Activated naive CD4-positive, alpha-beta T cell treated with anti-CD3 and anti-CD28 coated beads, Interleukin-2, amount 10 ng/mL, durations not matched to agents 7 days and 5 days (primary cell): Measurements from ENCODE around the gene DNM1L.
"Not testable (repeated sequence)": the region's sequence is repeated elsewhere in the genome, so short reads cannot be mapped to it uniquely, and the experiment has no call there.

Source experiments
- CTCF ChIA-PET: fragments of 350-600 bp; sonication (Branson Sonifier 250); formaldehyde crosslinking; loops from one replicate; lab custom pipeline; 2021; ENCODE audit warnings: antibody characterized with exemption; lab: Charles Lee
- DNase-seq: peaks from one replicate; pipeline ENCODE4 v3.0.0-alpha.2; 2020
- H3K27ac Mint-ChIP-seq: one replicate; pipeline ENCODE4 v1.8.0; 2021; ENCODE audit warnings: mild to moderate bottlenecking, moderate library complexity, mixed read lengths
- H3K27me3 Mint-ChIP-seq: one replicate; pipeline ENCODE4 v1.8.0; 2021; ENCODE audit warnings: mild to moderate bottlenecking, mixed read lengths
- H3K36me3 Mint-ChIP-seq: one replicate; pipeline ENCODE4 v1.8.0; 2021; ENCODE audit warnings: mixed read lengths
- H3K4me1 Mint-ChIP-seq: one replicate; pipeline ENCODE4 v1.8.0; 2021; ENCODE audit warnings: mixed read lengths
- H3K4me3 Mint-ChIP-seq: one replicate; pipeline ENCODE4 v1.8.0; 2021; ENCODE audit warnings: mild to moderate bottlenecking, moderate library complexity, mixed read lengths
- H3K9me3 Mint-ChIP-seq: one replicate; pipeline ENCODE4 v1.8.0; 2021; ENCODE audit warnings: mixed read lengths

Gene DNM1L

GRCh38 chr12:32679920-32680237, 778 bp downstream of the DNM1L start:
- Mint-ChIP-seq H3K4me3 (peak overlapping the region; percentile 92), H3K27ac (peak overlapping the region; percentile 90), H3K4me1 (peaks cover 29% of the 10 kb centered on the region), H3K9me3 (no peaks in the 10 kb centered on the region), H3K36me3 (peaks cover 10% of the 10 kb centered on the region), H3K27me3 (no peaks in the 10 kb centered on the region)
- CTCF ChIA-PET: no interaction called here
- DNase-seq: no peak

GRCh38 chr12:32680787-32681186, 1.7 kb downstream of the DNM1L start:
- H3K4me3 Mint-ChIP-seq: peak overlapping the region; percentile 92
- CTCF ChIA-PET: interaction anchor here (0.6 kb wide), 1 partner anchor 9 kb away, joined by 3 read pairs; no protein-coding TSS in a partner anchor
- no peak for DNase-seq
- H3K27me3 Mint-ChIP-seq: no peaks in the 10 kb centered on the region
- peaks cover 17% of the 10 kb centered on the region for H3K36me3 Mint-ChIP-seq
- H3K9me3 Mint-ChIP-seq: no peaks in the 10 kb centered on the region
- no peak overlapping the region for H3K27ac Mint-ChIP-seq
- peaks cover 29% of the 10 kb centered on the region for H3K4me1 Mint-ChIP-seq

GRCh38 chr12:32681272-32681671, 2.2 kb downstream of the DNM1L start:
- Mint-ChIP-seq H3K36me3 (peaks cover 18% of the 10 kb centered on the region), H3K27ac (no peak overlapping the region), H3K9me3 (no peaks in the 10 kb centered on the region), H3K4me3 (no peak overlapping the region), H3K4me1 (peaks cover 29% of the 10 kb centered on the region), H3K27me3 (no peaks in the 10 kb centered on the region)
- no peak for DNase-seq
- CTCF ChIA-PET: interaction anchor here (0.6 to 0.8 kb wide), 2 partner anchors 9 to 22 kb away, joined by 3 read pairs; no protein-coding TSS in a partner anchor

- CTCF ChIA-PET: no interaction called here
- peaks cover 29% of the 10 kb centered on the region for H3K36me3 Mint-ChIP-seq
- H3K4me1 Mint-ChIP-seq: peaks cover 14% of the 10 kb centered on the region
- no peak for DNase-seq
- no peaks in the 10 kb centered on the region for H3K27me3 Mint-ChIP-seq
- H3K4me3 Mint-ChIP-seq: no peak overlapping the region
- H3K9me3 Mint-ChIP-seq: no peaks in the 10 kb centered on the region
- no peak overlapping the region for H3K27ac Mint-ChIP-seq
Observed at GRCh38 chr12:32686340-32686739, 7.2 kb downstream of the DNM1L start.

GRCh38 chr12:32688786-32689185, 9.7 kb downstream of the DNM1L start:
- Mint-ChIP-seq H3K27ac (no peak overlapping the region), H3K9me3 (no peaks in the 10 kb centered on the region), H3K27me3 (no peaks in the 10 kb centered on the region), H3K4me1 (peaks cover 8% of the 10 kb centered on the region), H3K4me3 (no peak overlapping the region), H3K36me3 (peaks cover 27% of the 10 kb centered on the region)
- no peak for DNase-seq
- CTCF ChIA-PET: interaction anchor here (0.6 to 1.3 kb wide), 3 partner anchors 9 to 233 kb away, joined by 3 to 4 read pairs (median 3); no protein-coding TSS in a partner anchor

- no peak for DNase-seq
- H3K9me3 Mint-ChIP-seq: no peaks in the 10 kb centered on the region
- H3K4me1 Mint-ChIP-seq: peaks cover 8% of the 10 kb centered on the region
- H3K4me3 Mint-ChIP-seq: no peak overlapping the region
- CTCF ChIA-PET: no interaction called here
- no peaks in the 10 kb centered on the region for H3K27me3 Mint-ChIP-seq
- H3K36me3 Mint-ChIP-seq: peaks cover 23% of the 10 kb centered on the region
- no peak overlapping the region for H3K27ac Mint-ChIP-seq
Observed at GRCh38 chr12:32690927-32691326, 11.8 kb downstream of the DNM1L start.

- no peaks in the 10 kb centered on the region for H3K27me3 Mint-ChIP-seq
- peaks cover 15% of the 10 kb centered on the region for H3K36me3 Mint-ChIP-seq
- DNase-seq: no peak
- no peak overlapping the region for H3K4me3 Mint-ChIP-seq
- peaks cover 6% of the 10 kb centered on the region for H3K4me1 Mint-ChIP-seq
- H3K27ac Mint-ChIP-seq: no peak overlapping the region
- CTCF ChIA-PET: no interaction called here
- no peaks in the 10 kb centered on the region for H3K9me3 Mint-ChIP-seq
Observed at GRCh38 chr12:32692358-32692757, 13.3 kb downstream of the DNM1L start.

- no peak for DNase-seq
- Mint-ChIP-seq H3K4me3 (no peak overlapping the region), H3K27ac (no peak overlapping the region), H3K27me3 (no peaks in the 10 kb centered on the region), H3K36me3 (peaks cover 13% of the 10 kb centered on the region), H3K4me1 (peaks cover 5% of the 10 kb centered on the region), H3K9me3 (no peaks in the 10 kb centered on the region)
- CTCF ChIA-PET: no interaction called here
Observed at GRCh38 chr12:32693036-32693435, 13.9 kb downstream of the DNM1L start.

- Mint-ChIP-seq H3K4me3 (no peak overlapping the region), H3K27me3 (no peaks in the 10 kb centered on the region), H3K4me1 (peaks cover 9% of the 10 kb centered on the region), H3K9me3 (no peaks in the 10 kb centered on the region), H3K36me3 (peaks cover 8% of the 10 kb centered on the region), H3K27ac (no peak overlapping the region)
- CTCF ChIA-PET: no interaction called here
- DNase-seq: no peak
Observed at GRCh38 chr12:32695787-32696186, 16.7 kb downstream of the DNM1L start.

GRCh38 chr12:32697445-32697844, 18.3 kb downstream of the DNM1L start:
- Mint-ChIP-seq H3K27ac (no peak overlapping the region), H3K4me1 (peaks cover 9% of the 10 kb centered on the region), H3K36me3 (peaks cover 9% of the 10 kb centered on the region), H3K27me3 (no peaks in the 10 kb centered on the region), H3K4me3 (no peak overlapping the region), H3K9me3 (no peaks in the 10 kb centered on the region)
- DNase-seq: no peak
- CTCF ChIA-PET: interaction anchor here (0.6 kb wide), 1 partner anchor 9 kb away, joined by 3 read pairs; no protein-coding TSS in a partner anchor

- CTCF ChIA-PET: interaction anchor here (0.6 kb wide), 1 partner anchor 609 kb away, joined by 4 read pairs; no protein-coding TSS in a partner anchor
- Mint-ChIP-seq H3K9me3 (no peaks in the 10 kb centered on the region), H3K36me3 (peaks cover 9% of the 10 kb centered on the region), H3K27ac (no peak overlapping the region), H3K4me3 (no peak overlapping the region), H3K4me1 (peaks cover 5% of the 10 kb centered on the region), H3K27me3 (no peaks in the 10 kb centered on the region)
- DNase-seq: no peak
Observed at GRCh38 chr12:32698285-32698684, 19.2 kb downstream of the DNM1L start.

- CTCF ChIA-PET, DNase-seq, H3K27ac Mint-ChIP-seq, H3K4me3 Mint-ChIP-seq, H3K36me3 Mint-ChIP-seq, H3K4me1 Mint-ChIP-seq, H3K9me3 Mint-ChIP-seq, H3K27me3 Mint-ChIP-seq: not testable (repeated sequence)
Observed at GRCh38 chr12:32699437-32699836, 20.3 kb downstream of the DNM1L start.

GRCh38 chr12:32702473-32702872, 23.4 kb downstream of the DNM1L start:
- Mint-ChIP-seq H3K27me3 (no peaks in the 10 kb centered on the region), H3K36me3 (peaks cover 2% of the 10 kb centered on the region)

GRCh38 chr12:32702946-32703345, 23.8 kb downstream of the DNM1L start:
- Mint-ChIP-seq H3K9me3 (no peaks in the 10 kb centered on the region), H3K27ac (no peak overlapping the region), H3K4me1 (peaks cover 12% of the 10 kb centered on the region), H3K4me3 (no peak overlapping the region), H3K36me3 (peaks cover 2% of the 10 kb centered on the region), H3K27me3 (no peaks in the 10 kb centered on the region)
- CTCF ChIA-PET: interaction anchor here (0.5 to 1.9 kb wide), 2 partner anchors 21 to 52 kb away, joined by 3 to 5 read pairs; partner anchors contain the start of gene YARS2
- no peak for DNase-seq

More at GRCh38 chr12:32702473-32702872, 23.4 kb downstream of the DNM1L start:
- Mint-ChIP-seq H3K9me3 (no peaks in the 10 kb centered on the region), H3K27ac (no peak overlapping the region), H3K4me1 (peaks cover 12% of the 10 kb centered on the region), H3K4me3 (no peak overlapping the region)
- CTCF ChIA-PET: interaction anchor here (1.9 kb wide), 1 partner anchor 53 kb away, joined by 5 read pairs; the partner anchor contains the start of gene YARS2
- DNase-seq: no peak

GRCh38 chr12:32705783-32706182, 26.7 kb downstream of the DNM1L start:
- H3K9me3 Mint-ChIP-seq: no peaks in the 10 kb centered on the region
- no peak overlapping the region for H3K4me3 Mint-ChIP-seq
- H3K27ac Mint-ChIP-seq: no peak overlapping the region
- CTCF ChIA-PET: interaction anchor here (0.6 kb wide), 1 partner anchor 1433 kb away, joined by 4 read pairs; no protein-coding TSS in a partner anchor
- no peak for DNase-seq
- H3K36me3 Mint-ChIP-seq: peaks cover 7% of the 10 kb centered on the region
- H3K4me1 Mint-ChIP-seq: peaks cover 6% of the 10 kb centered on the region
- no peaks in the 10 kb centered on the region for H3K27me3 Mint-ChIP-seq
